Measurements from ENCODE around the gene HDAC8.

DNA sequence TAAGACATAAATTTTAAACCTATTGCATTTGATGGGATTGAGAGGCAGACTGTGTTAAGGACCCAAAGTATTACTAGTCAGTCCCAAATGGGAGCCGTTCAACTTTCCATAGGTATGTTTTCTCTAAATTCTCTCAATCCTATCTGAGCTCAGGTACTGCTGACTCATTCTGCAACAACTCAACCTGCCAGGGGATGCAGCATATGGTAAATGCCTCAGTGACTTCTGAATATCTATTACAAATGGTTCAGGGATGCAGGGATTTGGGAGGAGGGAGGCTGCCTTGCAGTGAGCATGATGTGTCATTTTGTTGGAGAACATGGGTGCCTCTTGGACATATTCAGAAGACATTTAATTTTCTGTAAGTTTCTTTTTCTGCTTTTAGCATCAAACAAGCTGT, 97.3 kb downstream of the HDAC8 start:
- TF ChIP-seq, protein P1, sequence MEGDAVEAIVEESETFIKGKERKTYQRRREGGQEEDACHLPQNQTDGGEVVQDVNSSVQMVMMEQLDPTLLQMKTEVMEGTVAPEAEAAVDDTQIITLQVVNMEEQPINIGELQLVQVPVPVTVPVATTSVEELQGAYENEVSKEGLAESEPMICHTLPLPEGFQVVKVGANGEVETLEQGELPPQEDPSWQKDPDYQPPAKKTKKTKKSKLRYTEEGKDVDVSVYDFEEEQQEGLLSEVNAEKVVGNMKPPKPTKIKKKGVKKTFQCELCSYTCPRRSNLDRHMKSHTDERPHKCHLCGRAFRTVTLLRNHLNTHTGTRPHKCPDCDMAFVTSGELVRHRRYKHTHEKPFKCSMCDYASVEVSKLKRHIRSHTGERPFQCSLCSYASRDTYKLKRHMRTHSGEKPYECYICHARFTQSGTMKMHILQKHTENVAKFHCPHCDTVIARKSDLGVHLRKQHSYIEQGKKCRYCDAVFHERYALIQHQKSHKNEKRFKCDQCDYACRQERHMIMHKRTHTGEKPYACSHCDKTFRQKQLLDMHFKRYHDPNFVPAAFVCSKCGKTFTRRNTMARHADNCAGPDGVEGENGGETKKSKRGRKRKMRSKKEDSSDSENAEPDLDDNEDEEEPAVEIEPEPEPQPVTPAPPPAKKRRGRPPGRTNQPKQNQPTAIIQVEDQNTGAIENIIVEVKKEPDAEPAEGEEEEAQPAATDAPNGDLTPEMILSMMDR (conservative IDR thresholded peaks at IDR 0.05; ENCODE audit: low read length) = no peak
- no peak for TF ChIP-seq EZH2phosphoT487 (IDR thresholded peaks at IDR 0.05; ENCODE audit: borderline replicate concordance, low read depth, low read length)

All from OCI-LY7 (cell line).